ENCODE results near the gene C17orf75.
A peak's percentile ranks its signal among the peaks of the same experiment; 100 is the strongest.

The C17orf75 gene

GRCh38 chr17:32350666-32351418 lies 8.9 kb upstream of the C17orf75 start:
- peak overlapping the region; percentile 98 for H3K27ac ChIP-seq
- peak overlapping the region; percentile 99 for H3K9ac ChIP-seq
- H3K36me3 ChIP-seq (ENCODE audit: control insufficient read depth, insufficient read depth, low read length), result no peaks in the 10 kb centered on the region
- peak overlapping the region; percentile 91 for H2AFZ ChIP-seq
- H3K9me3 ChIP-seq (ENCODE audit: control insufficient read depth, low read length), result no peaks in the 10 kb centered on the region
- H3K4me3 ChIP-seq (ENCODE audit: low read depth, low read length), result peak overlapping the region; percentile 97
- H3K4me2 ChIP-seq (ENCODE audit: low read length), result peak overlapping the region; percentile 73
- no peak for TF ChIP-seq CTCF (IDR thresholded peaks at IDR 0.05)
- peaks cover 27% of the 10 kb centered on the region for H3K4me1 ChIP-seq
- no peaks in the 10 kb centered on the region for H3K27me3 ChIP-seq (ENCODE audit: control insufficient read depth, insufficient read depth, low read length)
- H3K79me2 ChIP-seq, result peaks cover 49% of the 10 kb centered on the region

- Histone ChIP-seq H3K79me2 (peaks cover 43% of the 10 kb centered on the region), H3K9me3 (ENCODE audit: control insufficient read depth, low read length) (no peaks in the 10 kb centered on the region), H3K4me2 (ENCODE audit: low read length) (peak within 1 kb of the TSS; percentile 90), H3K4me3 (ENCODE audit: low read depth, low read length) (peak within 1 kb of the TSS; percentile 97), H3K27ac (peak within 1 kb of the TSS; percentile 98), H3K36me3 (ENCODE audit: control insufficient read depth, insufficient read depth, low read length) (no peaks in the 10 kb centered on the region), H2AFZ (peak within 1 kb of the TSS; percentile 91), H3K9ac (peak within 1 kb of the TSS; percentile 99), H3K27me3 (ENCODE audit: control insufficient read depth, insufficient read depth, low read length) (no peaks in the 10 kb centered on the region), H3K4me1 (peaks cover 19% of the 10 kb centered on the region)
- peak; percentile 15 for TF ChIP-seq CTCF (IDR thresholded peaks at IDR 0.05)
Observed at GRCh38 chr17:32349854-32350665, 8.1 kb upstream of the C17orf75 start, which contains the start of gene ZNF207. TSS of gene ZNF207 (plus strand) at chr17:32350157. CDS start at chr17:32350286, 129 bp downstream.

- H3K79me2 ChIP-seq, result peaks cover 37% of the 10 kb centered on the region
- no peaks in the 10 kb centered on the region for H3K36me3 ChIP-seq (ENCODE audit: control insufficient read depth, insufficient read depth, low read length)
- peak overlapping the region; percentile 99 for H3K9ac ChIP-seq
- H3K27ac ChIP-seq, result peak overlapping the region; percentile 98
- H2AFZ ChIP-seq, result peak overlapping the region; percentile 91
- no peaks in the 10 kb centered on the region for H3K9me3 ChIP-seq (ENCODE audit: control insufficient read depth, low read length)
- no peaks in the 10 kb centered on the region for H3K27me3 ChIP-seq (ENCODE audit: control insufficient read depth, insufficient read depth, low read length)
- peak overlapping the region; percentile 90 for H3K4me2 ChIP-seq (ENCODE audit: low read length)
- no peak for TF ChIP-seq CTCF (IDR thresholded peaks at IDR 0.05)
- H3K4me3 ChIP-seq (ENCODE audit: low read depth, low read length), result peak overlapping the region; percentile 97
- peaks cover 15% of the 10 kb centered on the region for H3K4me1 ChIP-seq
Observed at GRCh38 chr17:32349503-32349853, 7.5 kb upstream of the C17orf75 start.

GRCh38 chr17:32348483-32348800 lies 6.5 kb upstream of the C17orf75 start:
- Histone ChIP-seq H3K4me1 (peaks cover 15% of the 10 kb centered on the region), H3K4me3 (ENCODE audit: low read depth, low read length) (no peak overlapping the region), H3K79me2 (peaks cover 29% of the 10 kb centered on the region), H3K4me2 (ENCODE audit: low read length) (no peak overlapping the region), H2AFZ (no peak overlapping the region), H3K27ac (no peak overlapping the region), H3K36me3 (ENCODE audit: control insufficient read depth, insufficient read depth, low read length) (no peaks in the 10 kb centered on the region), H3K9me3 (ENCODE audit: control insufficient read depth, low read length) (no peaks in the 10 kb centered on the region), H3K27me3 (ENCODE audit: control insufficient read depth, insufficient read depth, low read length) (no peaks in the 10 kb centered on the region), H3K9ac (no peak overlapping the region)
- no peak for TF ChIP-seq CTCF (IDR thresholded peaks at IDR 0.05)
